SH-SY5Y (cell line): ENCODE data around the gene TLE6.

Experiments
- GATA2 ChIP-seq: IDR thresholded peaks from 2 replicates; pipeline ENCODE4 v1.6.1; 2011; ENCODE audit warnings: mild to moderate bottlenecking, low read depth, low read length
- GATA3 ChIP-seq: IDR thresholded peaks from 2 replicates; pipeline ENCODE4 v1.6.1; 2011; ENCODE audit warnings: low read depth, mild to moderate bottlenecking, low read length, moderate library complexity

DNA sequence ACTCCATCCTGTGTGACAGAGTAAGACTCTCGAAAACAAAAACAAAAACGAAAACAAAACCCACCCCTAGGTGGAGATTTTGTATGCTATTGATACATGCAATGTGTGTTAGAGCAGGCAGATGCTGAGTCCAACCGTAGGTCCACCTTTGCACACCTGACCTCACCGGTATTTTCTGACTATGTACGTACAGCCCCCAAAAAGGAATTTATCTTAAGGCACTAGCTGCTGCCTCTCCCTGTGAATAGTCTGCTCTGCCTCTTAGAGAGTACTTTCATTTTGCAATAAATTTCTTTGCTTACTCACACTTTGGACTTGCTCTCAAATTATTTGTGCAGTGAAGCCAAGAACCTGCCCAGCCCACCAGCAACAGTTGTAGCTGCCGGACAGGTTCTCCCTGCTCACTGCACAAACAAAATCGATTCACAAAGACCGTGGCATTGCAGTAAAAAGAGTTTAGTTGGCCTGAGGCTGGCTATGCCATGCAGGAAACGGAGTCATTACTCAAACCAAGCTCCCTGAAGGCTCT lies 24.3 kb upstream of the TLE6 start:
- no peak for TF ChIP-seq GATA2
- TF ChIP-seq GATA3: no peak
